Spleen (tissue), 11 donors: ENCODE data around the gene PERCC1. TPM values are rescaled to one million over a fixed set of nuclear protein-coding genes. Genes with fewer than 3 reads are reported as not detected.
A peak's percentile ranks its signal among the peaks of the same experiment; 100 is the strongest.

Experiments used
- DNase-seq: peaks from one replicate; pipeline ENCODE4 v3.0.0-alpha.2; 2020
- H3K27ac ChIP-seq, 8 donors: fragments of 200-600 bp; sonication (generic) in 7 of 8; 1 replicate in 4 of 8; 2 replicates in 4 of 8; pipeline versions ENCODE4 v1.5.0 to v1.8.0; 2016 to 2021; ENCODE audit warnings: inconsistent platforms in 4 of 8, mild to moderate bottlenecking in 4 of 8, moderate library complexity in 1 of 8
- H3K27me3 ChIP-seq, 7 donors: fragments of 200-600 bp; sonication (generic) in 6 of 7; replicated peaks in 1 of 7; 1 replicate in 4 of 7; 2 replicates in 3 of 7; pipeline versions ENCODE4 v1.5.0 to v1.8.0; 2016 to 2021; ENCODE audit warnings: inconsistent platforms in 3 of 7, mild to moderate bottlenecking in 1 of 7
- H3K36me3 ChIP-seq, 6 donors: fragments of 200-600 bp; sonication (generic) in 5 of 6; 1 replicate in 4 of 6; 2 replicates in 2 of 6; pipeline versions ENCODE4 v1.5.0 to v1.8.0; 2016 to 2021; ENCODE audit warnings: inconsistent platforms in 2 of 6
- H3K4me1 ChIP-seq, 6 donors: fragments of 200-600 bp; sonication (generic) in 5 of 6; 1 replicate in 3 of 6; 2 replicates in 3 of 6; pipeline versions ENCODE4 v1.5.0 to v1.8.0; 2016 to 2021; ENCODE audit warnings: inconsistent platforms in 3 of 6
- H3K4me3 ChIP-seq, 8 donors: fragments of 200-600 bp; sonication (generic) in 7 of 8; 1 replicate in 4 of 8; 2 replicates in 4 of 8; pipeline versions ENCODE4 v1.5.0 to v1.8.0; 2016 to 2021; ENCODE audit warnings: inconsistent platforms in 4 of 8, mild to moderate bottlenecking in 4 of 8, moderate library complexity in 2 of 8
- H3K9me3 ChIP-seq, 8 donors: fragments of 200-600 bp; sonication (generic) in 7 of 8; 1 replicate in 4 of 8; 2 replicates in 4 of 8; pipeline versions ENCODE4 v1.5.0 to v1.8.0; 2016 to 2021; ENCODE audit warnings: inconsistent platforms in 4 of 8
- POLR2A ChIP-seq, 3 donors: fragments of 450-650 bp; IDR thresholded peaks; one replicate each; pipeline ENCODE4 v1.5.1; 2017; ENCODE audit warnings: antibody characterized with exemption in 3 of 3, mild to moderate bottlenecking in 1 of 3
- POLR2AphosphoS5 ChIP-seq, 3 donors: sonication (generic); formaldehyde crosslinking; IDR thresholded peaks; one replicate each; pipeline ENCODE4 v1.5.1; 2017; ENCODE audit warnings: antibody characterized with exemption in 3 of 3
- WGBS, 5 donors: extraction: QIAGEN DNeasy Blood & Tissue Kit in 3 of 5; methylation state at CpG; one replicate each; pipeline versions ENCODE4 v1.1.5 to v1.1.7; 2013 to 2018; 5-methylcytosine and 5-hydroxymethylcytosine counted together
- intact Hi-C: fragments of 100-400 bp; cut with DNase I; formaldehyde crosslinking; loops from one replicate; pipeline ENCODE4 v1.15.0; 2023; ENCODE audit warnings: low total_unique reads
- polyA plus RNA-seq, 3 donors: library from polyadenylated mRNA; stranded (reverse); fragments of 200-250 nt; gene quantifications; one replicate each; pipeline ENCODE4 v1.2.1, GENCODE V29; 2013
- total RNA-seq, 7 donors: library from RNA; depleted of rRNA in 3 of 7; stranded (reverse); fragments of >200 nt in 3 of 7; fragmentation: NEBNext Ultra II Directional in 4 of 7; extraction: Animal tissue kit (Norgen Biotek cat#: 25700) in 4 of 7; gene quantifications; one replicate each; pipeline versions ENCODE4 v1.1.0 to v1.2.1, GENCODE V29; 2016 to 2021
- TF ChIP-seq, protein P1 (sequence below), 11 experiments: fragments of 200-600 bp in 7 of 11; fragments of 450-650 bp in 4 of 11; sonication (generic) in 4 of 11; IDR thresholded peaks in 8 of 11; conservative IDR thresholded peaks in 3 of 11; 1 replicate in 7 of 11; 2 replicates in 4 of 11; pipeline versions ENCODE4 v1.4.0 to v1.8.0; 2016 to 2021; ENCODE audit warnings: antibody characterized with exemption in 11 of 11, inconsistent platforms in 4 of 11, mild to moderate bottlenecking in 1 of 11
- donor health status: healthy with polysubstance abuse.
- donor health status: DM: no; HTN: no; CAD: no; lungs with moderate emphysema.
- donor health status: DM: no; HTN: no; CAD: no.
- donor health status: Bipolar disorder and iron deficiency.
- donor health status: healthy.
- donor health status: DM: no; HTN: no; CAD: no.
- donor health status: DM: yes; HTN: yes; CAD: no.

The PERCC1 gene
- total and polyA plus RNA-seq, 10 donors, result 0.11 to 1.3 (median 0.73) TPM; not detected in 7

DNA sequence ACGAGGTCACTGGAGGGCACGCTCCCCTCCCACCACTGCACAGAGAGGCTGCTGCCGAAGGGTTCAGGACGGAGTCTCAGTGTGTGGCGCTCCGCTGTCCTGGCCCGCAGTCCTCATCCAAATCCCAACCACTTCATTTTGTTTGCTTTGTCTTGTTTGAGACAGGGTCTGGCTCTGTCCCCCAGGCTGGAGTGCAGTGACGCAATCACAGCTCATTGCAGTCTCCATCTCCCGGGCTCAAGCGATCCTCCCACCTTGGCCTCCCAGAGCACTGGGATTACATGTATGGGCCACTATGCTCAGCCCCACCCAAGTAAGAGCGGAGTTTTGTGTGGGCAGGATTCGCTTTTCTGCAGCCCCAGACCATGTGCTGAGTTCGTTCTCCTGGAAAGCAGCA, 29.1 kb upstream of the PERCC1 start:
- intact Hi-C loops, result no loop called here
- WGBS, 5 donors, result 91 to 96% (median 95%) methylated on average over 13 of the region's 13 CpGs

DNA sequence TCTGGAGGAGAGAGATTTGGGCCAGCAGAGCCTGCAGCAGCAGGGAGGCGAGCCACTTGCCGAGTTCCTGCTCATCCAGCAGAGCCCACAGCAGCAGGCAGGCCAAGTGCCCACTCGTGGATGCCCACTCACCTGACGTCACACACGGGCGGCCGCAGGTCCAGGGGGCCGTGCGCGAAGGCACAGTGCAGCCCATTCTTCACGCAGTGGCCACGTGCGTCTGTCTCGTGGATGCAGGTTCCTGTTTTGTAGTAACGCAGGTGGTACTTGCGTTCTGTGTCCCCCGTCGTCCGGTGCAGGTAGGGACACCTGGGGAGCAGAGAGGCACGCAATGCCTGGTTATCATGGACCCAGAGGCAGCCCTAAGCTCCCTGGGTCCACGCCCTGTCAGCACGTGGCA, 27.8 kb upstream of the PERCC1 start:
- peaks cover 0 to 97% (median 65%) of the 10 kb centered on the region in 6 donors for H3K36me3 ChIP-seq
- intact Hi-C loops, result no loop called here
- WGBS, 5 donors, result 92 to 97% (median 95%) methylated on average over 15 to 22 of the region's 22 CpGs

More for the DNA sequence above, 29.1 kb upstream of the PERCC1 start:
- Histone ChIP-seq H3K27ac (no peak overlapping the region), H3K4me1 (peaks cover 0 to 27% (median 0%) of the 10 kb centered on the region in 6 donors), H3K27me3 (no peaks in the 10 kb centered on the region), H3K4me3 (no peak overlapping the region), H3K36me3 (peaks cover 0 to 99% (median 72%) of the 10 kb centered on the region in 6 donors), H3K9me3 (no peaks in the 10 kb centered on the region)
- DNase-seq, result no peak
- TF ChIP-seq, protein P1, sequence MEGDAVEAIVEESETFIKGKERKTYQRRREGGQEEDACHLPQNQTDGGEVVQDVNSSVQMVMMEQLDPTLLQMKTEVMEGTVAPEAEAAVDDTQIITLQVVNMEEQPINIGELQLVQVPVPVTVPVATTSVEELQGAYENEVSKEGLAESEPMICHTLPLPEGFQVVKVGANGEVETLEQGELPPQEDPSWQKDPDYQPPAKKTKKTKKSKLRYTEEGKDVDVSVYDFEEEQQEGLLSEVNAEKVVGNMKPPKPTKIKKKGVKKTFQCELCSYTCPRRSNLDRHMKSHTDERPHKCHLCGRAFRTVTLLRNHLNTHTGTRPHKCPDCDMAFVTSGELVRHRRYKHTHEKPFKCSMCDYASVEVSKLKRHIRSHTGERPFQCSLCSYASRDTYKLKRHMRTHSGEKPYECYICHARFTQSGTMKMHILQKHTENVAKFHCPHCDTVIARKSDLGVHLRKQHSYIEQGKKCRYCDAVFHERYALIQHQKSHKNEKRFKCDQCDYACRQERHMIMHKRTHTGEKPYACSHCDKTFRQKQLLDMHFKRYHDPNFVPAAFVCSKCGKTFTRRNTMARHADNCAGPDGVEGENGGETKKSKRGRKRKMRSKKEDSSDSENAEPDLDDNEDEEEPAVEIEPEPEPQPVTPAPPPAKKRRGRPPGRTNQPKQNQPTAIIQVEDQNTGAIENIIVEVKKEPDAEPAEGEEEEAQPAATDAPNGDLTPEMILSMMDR (IDR thresholded peaks at IDR 0.05 in 8 of 11, conservative IDR thresholded peaks at IDR 0.05 in 3 of 11), result no peak
- no peak for TF ChIP-seq POLR2AphosphoS5 (IDR thresholded peaks at IDR 0.05)
- TF ChIP-seq POLR2A (IDR thresholded peaks at IDR 0.05), result no peak

DNA sequence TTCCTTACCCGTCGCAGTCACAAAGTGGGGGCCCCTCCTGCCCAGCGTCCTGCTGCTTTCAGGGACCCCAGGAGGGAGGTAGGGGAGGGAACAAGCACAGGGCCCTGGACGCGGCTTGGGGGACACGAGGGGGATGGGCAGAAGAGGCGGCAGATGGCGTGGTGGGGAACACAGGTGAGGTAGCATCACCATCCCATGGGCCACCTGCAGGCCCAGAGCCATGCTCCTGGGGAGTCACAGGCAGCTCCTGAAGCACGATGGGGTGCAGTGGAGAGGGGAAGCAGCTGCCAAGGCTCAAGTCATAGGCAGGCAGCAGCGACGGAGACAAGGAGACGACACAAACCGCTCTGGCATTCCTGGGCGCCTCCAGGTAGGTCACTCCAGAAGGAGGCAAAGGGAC, 27.1 kb upstream of the PERCC1 start:
- TF ChIP-seq POLR2AphosphoS5 (IDR thresholded peaks at IDR 0.05), result no peak
- TF ChIP-seq, protein P1 (IDR thresholded peaks at IDR 0.05 in 8 of 11, conservative IDR thresholded peaks at IDR 0.05 in 3 of 11), result no peak
- TF ChIP-seq POLR2A (IDR thresholded peaks at IDR 0.05), result no peak
- peaks cover 8 to 44% (median 15%) of the 10 kb centered on the region in 6 donors for H3K4me1 ChIP-seq
- no peak overlapping the region for H3K27ac ChIP-seq
- no peaks in the 10 kb centered on the region for H3K27me3 ChIP-seq
- H3K4me3 ChIP-seq, result no peak overlapping the region
- H3K36me3 ChIP-seq, result peaks cover 0 to 90% (median 58%) of the 10 kb centered on the region in 6 donors
- intact Hi-C loops, result no loop called here
- WGBS, 5 donors, result 91 to 95% (median 92%) methylated on average over 13 to 14 of the region's 14 CpGs
- H3K9me3 ChIP-seq, result no peaks in the 10 kb centered on the region
- DNase-seq, result no peak

More for the DNA sequence above, 27.8 kb upstream of the PERCC1 start:
- Histone ChIP-seq H3K27ac (no peak overlapping the region), H3K9me3 (no peaks in the 10 kb centered on the region), H3K4me1 (peaks cover 4 to 37% (median 8%) of the 10 kb centered on the region in 6 donors), H3K27me3 (no peaks in the 10 kb centered on the region), H3K4me3 (no peak overlapping the region)
- TF ChIP-seq POLR2A (IDR thresholded peaks at IDR 0.05) (no peak), POLR2AphosphoS5 (IDR thresholded peaks at IDR 0.05) (peak in 2 of 3 donors; percentile 22 to 41)
- DNase-seq, result no peak

DNA sequence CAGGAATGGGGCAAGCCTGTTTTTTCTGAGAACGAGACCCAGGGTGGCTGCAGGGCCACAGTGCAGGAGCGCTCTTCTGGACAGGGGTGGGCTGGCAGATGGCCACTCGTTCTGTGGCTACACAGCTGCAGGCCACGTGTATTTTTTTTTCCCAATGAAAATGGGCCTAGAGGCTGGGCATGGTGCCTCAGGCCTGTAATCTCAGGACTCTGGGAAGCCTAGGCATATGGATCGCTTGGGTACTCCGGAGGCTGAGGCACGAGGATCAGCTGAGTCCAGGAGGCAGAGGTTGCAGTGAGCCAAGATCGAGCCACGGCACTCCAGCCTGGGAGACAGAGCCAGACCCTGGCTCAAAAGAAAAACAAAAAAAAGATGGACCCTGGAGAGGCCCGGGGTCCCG, 23.1 kb upstream of the PERCC1 start:
- H3K9me3 ChIP-seq, result no peaks in the 10 kb centered on the region
- WGBS, 5 donors, result 40 to 52% (median 42%) methylated on average over 10 to 11 of the region's 11 CpGs
- H3K4me3 ChIP-seq, result peak overlapping the region in 6 of 8 donors; percentile 11 to 65 (median 44)
- H3K27ac ChIP-seq, result peak overlapping the region in 4 of 8 donors; percentile 49 to 71 (median 64)
- TF ChIP-seq POLR2AphosphoS5 (IDR thresholded peaks at IDR 0.05), result no peak
- TF ChIP-seq POLR2A (IDR thresholded peaks at IDR 0.05), result no peak
- TF ChIP-seq, protein P1 (IDR thresholded peaks at IDR 0.05 in 8 of 11, conservative IDR thresholded peaks at IDR 0.05 in 3 of 11), result no peak
- peaks cover 0 to 86% (median 27%) of the 10 kb centered on the region in 6 donors for H3K36me3 ChIP-seq
- intact Hi-C loops, result no loop called here
- H3K27me3 ChIP-seq, result no peaks in the 10 kb centered on the region
- DNase-seq, result no peak
- peaks cover 8 to 83% (median 32%) of the 10 kb centered on the region in 6 donors for H3K4me1 ChIP-seq
